Pancreas (tissue), 10 donors: Measurements from ENCODE around the gene DLGAP4. TPM values are rescaled to one million over a fixed set of nuclear protein-coding genes. Genes with fewer than 3 reads are reported as not detected.

Experiments
- ATAC-seq, 4 donors: fragments of 200-7000 bp; cut with Tn5 transposase; one replicate each; pipeline versions ENCODE4 v1.8.0 to v1.9.1; 2020; ENCODE audit warnings: mild to moderate bottlenecking in 4 of 4, moderate library complexity in 4 of 4
- DNase-seq, 6 donors: peaks; one replicate each; pipeline ENCODE4 v3.0.0-alpha.2; 2020
- FAIRE-seq: peaks from 2 replicates; lab custom pipeline; 2012; peaks lifted over from hg19 to GRCh38; lab: Jason Lieb, UNC
- H3K27ac ChIP-seq, 4 donors: fragments of 200-600 bp; sonication (generic); 1 replicate in 3 of 4; 2 replicates in 1 of 4; pipeline versions ENCODE4 v1.5.0 to v1.8.0; 2020
- H3K27me3 ChIP-seq, 4 donors: fragments of 200-600 bp; one replicate each; pipeline ENCODE4 v1.8.0; 2021
- H3K36me3 ChIP-seq, 3 donors: fragments of 200-600 bp; sonication (generic) in 1 of 3; one replicate each; pipeline versions ENCODE4 v1.5.0 to v1.8.0; 2020 to 2021
- H3K4me1 ChIP-seq, 3 donors: fragments of 200-600 bp; one replicate each; pipeline ENCODE4 v1.8.0; 2021
- H3K4me3 ChIP-seq, 4 donors: fragments of 200-600 bp; sonication (generic) in 2 of 4; one replicate each; pipeline versions ENCODE4 v1.5.0 to v1.8.0; 2020 to 2021
- H3K9me3 ChIP-seq, 4 donors: fragments of 200-600 bp; one replicate each; pipeline ENCODE4 v1.8.0; 2021
- WGBS, 2 donors: extraction: QIAGEN DNeasy Blood & Tissue Kit; methylation state at CpG; one replicate each; pipeline ENCODE4 v1.1.7; 2013; 5-methylcytosine and 5-hydroxymethylcytosine counted together
- intact Hi-C, 3 donors: fragments of 100-400 bp; cut with DNase I; formaldehyde crosslinking; loops; one replicate each; pipeline versions ENCODE4 v1.11.1 to v1.14.2; 2022
- polyA plus RNA-seq, 2 donors: library from polyadenylated mRNA; stranded (reverse); fragments of 200-250 nt; gene quantifications; one replicate each; pipeline ENCODE4 v1.2.3, GENCODE V29; 2013
- total RNA-seq, 6 donors: library from RNA; stranded (reverse); fragmentation: NEBNext Ultra II Directional in 4 of 6; extraction: Animal tissue kit (Norgen Biotek cat#: 25700) in 4 of 6; gene quantifications; one replicate each; pipeline versions ENCODE4 v1.2.1 to v1.2.4, GENCODE V29; 2021 to 2023
- TF ChIP-seq, protein P1 (sequence below), 4 donors: fragments of 200-600 bp; sonication (generic) in 3 of 4; IDR thresholded peaks; one replicate each; pipeline versions ENCODE4 v1.5.0 to v1.8.0; 2021; ENCODE audit warnings: antibody characterized with exemption in 4 of 4
- donor health status: healthy with polysubstance abuse.
- donor health status: DM: no; HTN: no; CAD: no; lungs with moderate emphysema.
- donor health status: DM: no; HTN: no; CAD: no.
- donor health status: control.
- donor health status: control.
- donor health status: Bipolar disorder and iron deficiency.
- donor health status: DM: yes; HTN: yes; CAD: no.
- donor health status: DM: no; HTN: no; CAD: no.
- donor health status: DM: no; HTN: no; CAD: no.
- donor health status: DM: yes; HTN: yes; CAD: no.

DLGAP4 gene
- total and polyA plus RNA-seq, 8 donors, result 28.6 to 49.5 (median 42.6) TPM

- peak in 1 of 4 donors; percentile 20 for ATAC-seq
- Histone ChIP-seq H3K27ac (no peak overlapping the region), H3K4me1 (no peaks in the 10 kb centered on the region), H3K4me3 (no peak overlapping the region), H3K9me3 (no peaks in the 10 kb centered on the region), H3K36me3 (no peaks in the 10 kb centered on the region), H3K27me3 (no peaks in the 10 kb centered on the region)
- no peak for FAIRE-seq
- TF ChIP-seq, protein P1, sequence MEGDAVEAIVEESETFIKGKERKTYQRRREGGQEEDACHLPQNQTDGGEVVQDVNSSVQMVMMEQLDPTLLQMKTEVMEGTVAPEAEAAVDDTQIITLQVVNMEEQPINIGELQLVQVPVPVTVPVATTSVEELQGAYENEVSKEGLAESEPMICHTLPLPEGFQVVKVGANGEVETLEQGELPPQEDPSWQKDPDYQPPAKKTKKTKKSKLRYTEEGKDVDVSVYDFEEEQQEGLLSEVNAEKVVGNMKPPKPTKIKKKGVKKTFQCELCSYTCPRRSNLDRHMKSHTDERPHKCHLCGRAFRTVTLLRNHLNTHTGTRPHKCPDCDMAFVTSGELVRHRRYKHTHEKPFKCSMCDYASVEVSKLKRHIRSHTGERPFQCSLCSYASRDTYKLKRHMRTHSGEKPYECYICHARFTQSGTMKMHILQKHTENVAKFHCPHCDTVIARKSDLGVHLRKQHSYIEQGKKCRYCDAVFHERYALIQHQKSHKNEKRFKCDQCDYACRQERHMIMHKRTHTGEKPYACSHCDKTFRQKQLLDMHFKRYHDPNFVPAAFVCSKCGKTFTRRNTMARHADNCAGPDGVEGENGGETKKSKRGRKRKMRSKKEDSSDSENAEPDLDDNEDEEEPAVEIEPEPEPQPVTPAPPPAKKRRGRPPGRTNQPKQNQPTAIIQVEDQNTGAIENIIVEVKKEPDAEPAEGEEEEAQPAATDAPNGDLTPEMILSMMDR (IDR thresholded peaks at IDR 0.05), result no peak
- intact Hi-C loops, result no loop called here
- no peak for DNase-seq
Measured at GRCh38 chr20:36447101-36447500, 141.0 kb downstream of the DLGAP4 start.

- Histone ChIP-seq H3K27me3 (no peaks in the 10 kb centered on the region), H3K4me1 (no peaks in the 10 kb centered on the region), H3K36me3 (no peaks in the 10 kb centered on the region), H3K4me3 (no peak overlapping the region), H3K9me3 (no peaks in the 10 kb centered on the region), H3K27ac (no peak overlapping the region)
- TF ChIP-seq, protein P1 (IDR thresholded peaks at IDR 0.05), result no peak
- no peak for FAIRE-seq
- ATAC-seq, result no peak
- intact Hi-C loops, result no loop called here
- no peak for DNase-seq
Measured at GRCh38 chr20:36449663-36450062, 143.5 kb downstream of the DLGAP4 start.

DNA sequence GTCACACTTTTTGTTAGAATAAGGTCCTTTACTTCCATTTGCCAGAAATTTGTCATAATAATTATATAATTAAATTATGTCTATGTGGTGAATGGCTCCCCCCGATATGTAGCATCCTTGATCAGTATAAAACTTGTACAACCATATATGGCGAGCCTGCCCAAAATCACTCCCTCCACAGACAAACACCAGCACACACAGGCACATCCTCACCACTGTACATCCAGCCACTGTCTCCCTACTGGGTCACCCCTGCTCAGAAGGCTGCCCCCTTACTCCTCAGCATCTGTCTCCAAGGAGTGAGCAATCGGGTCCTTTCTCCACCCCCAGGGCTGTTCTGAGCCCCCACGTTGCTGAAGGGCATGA lies 148.2 kb downstream of the DLGAP4 start:
- Histone ChIP-seq H3K27ac (no peak overlapping the region), H3K9me3 (no peaks in the 10 kb centered on the region), H3K36me3 (no peaks in the 10 kb centered on the region), H3K4me3 (no peak overlapping the region), H3K27me3 (no peaks in the 10 kb centered on the region), H3K4me1 (no peaks in the 10 kb centered on the region)
- ATAC-seq, result peak in 1 of 4 donors; percentile 11
- intact Hi-C loops, result no loop called here
- FAIRE-seq, result no peak
- DNase-seq, result no peak
- 52 to 57% methylated on average over 4 of the region's 4 CpGs for WGBS, 2 donors
- TF ChIP-seq, protein P1 (IDR thresholded peaks at IDR 0.05), result no peak

GRCh38 chr20:36454698-36455427 lies 148.7 kb downstream of the DLGAP4 start:
- TF ChIP-seq, protein P1 (IDR thresholded peaks at IDR 0.05), result no peak
- Histone ChIP-seq H3K4me3 (no peak overlapping the region), H3K9me3 (no peaks in the 10 kb centered on the region), H3K27ac (no peak overlapping the region), H3K27me3 (no peaks in the 10 kb centered on the region), H3K4me1 (no peaks in the 10 kb centered on the region), H3K36me3 (no peaks in the 10 kb centered on the region)
- ATAC-seq (peak; percentile 37 to 86 (median 78)), DNase-seq (peak in 4 of 6 donors; percentile 48 to 59 (median 54)), FAIRE-seq (no peak)
- intact Hi-C loops, result no loop called here
- 30 to 38% methylated on average over 9 of the region's 9 CpGs for WGBS, 2 donors

DNA sequence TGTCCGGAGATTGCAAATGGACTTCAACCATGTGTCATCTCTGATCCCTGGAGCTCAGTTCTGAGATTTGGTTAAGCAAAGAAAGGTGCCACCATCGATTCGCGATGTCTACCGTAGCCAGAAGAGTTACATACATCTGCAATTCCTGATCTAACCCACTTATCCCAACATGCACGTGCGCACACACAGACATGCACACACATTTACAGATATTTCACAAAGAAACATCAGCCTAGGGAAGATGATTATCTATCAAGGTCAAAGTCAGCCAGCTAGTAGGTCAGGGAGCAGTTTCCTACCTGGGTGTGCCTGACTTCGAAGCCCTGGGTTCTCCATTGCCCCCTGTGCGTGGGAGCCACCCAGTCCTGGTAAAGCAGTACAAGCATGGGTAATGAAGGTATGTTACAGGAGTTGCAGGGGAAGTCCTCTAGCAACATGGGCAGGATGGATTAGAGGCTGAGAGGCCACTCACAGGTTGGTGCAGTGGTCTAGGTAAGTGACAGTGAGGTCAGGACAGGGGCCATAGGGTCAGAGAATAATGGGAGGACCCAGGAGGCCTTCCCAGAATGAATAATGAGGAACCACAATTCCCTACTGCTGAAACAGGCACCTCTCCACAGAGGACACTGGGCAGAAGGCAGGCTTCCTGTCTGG lies 150.0 kb downstream of the DLGAP4 start:
- Histone ChIP-seq H3K9me3 (no peaks in the 10 kb centered on the region), H3K36me3 (no peaks in the 10 kb centered on the region), H3K27me3 (no peaks in the 10 kb centered on the region), H3K4me1 (peaks cover 0 to 5% (median 4%) of the 10 kb centered on the region in 3 donors), H3K4me3 (no peak overlapping the region), H3K27ac (no peak overlapping the region)
- TF ChIP-seq, protein P1 (IDR thresholded peaks at IDR 0.05), result no peak
- DNase-seq (no peak), ATAC-seq (no peak), FAIRE-seq (no peak)
- WGBS, 2 donors, result 77 to 86% methylated on average over 9 of the region's 9 CpGs
- intact Hi-C loops, result no loop called here
